DND-41 (cell line): ENCODE data around the gene UCN2.

Source experiments
- CTCF ChIP-seq: IDR thresholded peaks from 2 replicates; pipeline ENCODE4 v1.5.1; 2012; ENCODE audit warnings: borderline replicate concordance, low read length, moderate library complexity, mild to moderate bottlenecking; ENCODE audit not compliant: poor library complexity, severe bottlenecking; ENCODE audit errors: extremely low read depth
- EZH2 ChIP-seq: IDR thresholded peaks from 3 replicates; pipeline ENCODE4 v1.6.1; 2012; ENCODE audit warnings: borderline replicate concordance, low read depth, mild to moderate bottlenecking, moderate library complexity, low read length, inconsistent platforms; ENCODE audit not compliant: severe bottlenecking

GRCh38 chr3:48536785-48537184 lies 26.8 kb downstream of the UCN2 start:
- no peak for TF ChIP-seq EZH2
- no peak for TF ChIP-seq CTCF
